Activated CD8-positive, alpha-beta memory T cell treated with anti-CD3 and anti-CD28 coated beads for 48 hours (primary cell): ENCODE data around the gene DIRAS3.
"Not testable (repeated sequence)": the region's sequence is repeated elsewhere in the genome, so short reads cannot be mapped to it uniquely, and the experiment has no call there.

ENCODE experiments used
- DNase-seq, 3 experiments: peaks; one replicate each; pipeline ENCODE4 v3.0.0-alpha.2; 2020; ENCODE audit warnings: low read depth in 2 of 3, low spot score in 2 of 3

DIRAS3 gene

DNA sequence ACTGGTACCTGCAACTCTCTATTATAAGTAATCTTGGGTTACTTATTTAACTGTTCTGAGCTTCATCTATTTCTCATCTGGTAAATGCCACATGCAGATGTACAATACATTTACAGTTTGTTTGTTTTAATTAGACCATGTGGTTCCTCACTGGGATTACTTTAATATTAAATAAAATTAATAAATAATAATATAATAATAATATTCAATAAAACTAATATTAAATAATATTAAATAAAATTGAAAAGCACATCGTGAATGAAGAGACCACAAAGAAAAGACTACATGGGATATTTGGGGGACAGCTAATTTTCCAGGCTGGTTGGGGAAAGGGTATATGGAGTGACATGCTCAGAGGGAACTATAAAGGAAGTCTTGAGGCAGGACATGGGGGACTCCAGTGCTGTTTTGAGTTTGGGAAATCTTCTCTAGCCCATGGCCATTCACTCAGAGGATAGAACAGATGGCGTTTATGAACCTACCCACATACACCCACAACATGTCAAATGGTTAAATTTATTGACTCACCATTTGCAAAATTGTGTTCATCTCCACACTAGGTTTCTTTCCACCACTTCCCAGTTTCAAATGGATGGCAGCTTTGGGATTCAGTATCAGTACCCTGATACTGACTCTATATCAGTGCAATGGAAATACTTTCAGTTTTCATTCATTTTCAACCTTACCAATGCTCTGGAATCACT lies 25.6 kb downstream of the DIRAS3 start:
- DNase-seq: no peak

DNA sequence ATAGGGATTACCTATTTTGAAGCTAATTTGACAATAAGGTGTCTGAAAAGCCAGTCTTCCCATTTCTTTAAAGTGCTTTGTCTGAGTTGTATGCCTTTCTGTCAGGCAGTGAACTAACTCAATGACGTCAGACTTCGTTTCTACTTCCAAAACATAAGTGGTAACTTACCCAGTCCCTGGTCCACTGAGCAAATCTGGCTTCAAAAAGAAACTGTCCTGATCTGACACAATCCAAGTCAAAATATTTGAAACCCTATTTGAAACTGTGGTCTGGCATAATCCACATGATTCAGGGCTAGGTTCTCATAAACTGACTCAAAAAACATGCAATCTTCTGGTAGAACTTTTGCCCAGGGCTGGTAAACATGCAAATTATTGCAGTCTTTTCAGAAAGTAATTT lies 34.0 kb downstream of the DIRAS3 start:
- DNase-seq: no peak

DNA sequence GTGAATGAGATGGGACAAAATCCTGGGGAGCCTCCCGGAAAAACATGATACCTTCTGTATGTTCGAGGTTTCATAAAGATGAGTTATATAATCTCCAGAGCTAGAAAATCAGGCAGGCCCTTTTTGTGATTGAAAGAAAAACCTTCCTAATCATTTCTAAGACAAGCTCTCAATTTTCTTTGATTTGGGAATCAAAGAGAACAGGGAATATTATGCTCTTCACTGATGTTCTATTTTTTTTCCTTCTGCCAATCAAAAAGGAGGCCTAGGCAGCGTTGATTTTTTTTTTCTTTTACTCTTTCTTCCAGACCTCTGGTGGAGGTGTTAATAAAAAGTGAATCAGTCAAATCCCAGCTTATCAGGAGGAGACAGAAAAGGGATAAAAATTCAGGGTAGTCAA lies 34.5 kb downstream of the DIRAS3 start:
- DNase-seq: no peak

DNA sequence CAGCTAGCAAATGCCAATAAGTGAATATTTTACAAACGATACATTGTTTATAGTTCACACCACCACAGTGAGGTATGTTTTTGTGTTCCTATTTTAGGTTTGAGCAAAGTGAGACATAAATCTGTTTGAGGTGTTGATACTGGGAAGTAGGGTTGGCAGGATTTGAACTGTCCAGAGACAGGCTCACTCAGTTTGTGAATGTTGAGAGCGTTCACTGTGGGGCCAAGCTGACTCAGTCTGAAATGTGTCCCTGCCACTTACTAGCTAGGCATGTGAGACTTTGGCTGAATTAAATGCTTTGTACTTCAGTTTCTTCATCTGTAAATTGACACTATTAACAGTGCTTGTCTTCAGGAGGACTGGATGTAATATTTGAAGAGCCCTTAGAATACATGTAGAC lies 35.1 kb downstream of the DIRAS3 start:
- no peak for DNase-seq

DNA sequence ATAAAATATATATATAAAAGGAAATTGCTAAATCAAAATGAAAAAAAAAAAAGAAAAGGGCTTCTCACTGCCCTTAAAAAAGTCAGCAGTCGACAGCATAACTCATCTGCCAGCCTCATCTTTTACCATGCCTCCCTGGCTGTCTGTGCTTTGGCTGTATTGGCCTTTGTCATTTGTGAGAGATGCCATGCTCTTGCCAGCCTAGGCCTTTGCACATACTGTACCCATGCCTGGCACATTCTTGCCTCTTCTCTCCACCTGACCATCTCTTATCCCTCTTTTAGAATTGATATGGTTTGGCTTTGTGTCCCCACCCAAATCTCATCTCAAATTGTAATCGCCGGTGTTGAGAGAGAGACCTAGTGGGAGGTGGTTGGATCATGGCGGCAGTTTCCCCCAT lies 37.1 kb downstream of the DIRAS3 start:
- no peak for DNase-seq

DNA sequence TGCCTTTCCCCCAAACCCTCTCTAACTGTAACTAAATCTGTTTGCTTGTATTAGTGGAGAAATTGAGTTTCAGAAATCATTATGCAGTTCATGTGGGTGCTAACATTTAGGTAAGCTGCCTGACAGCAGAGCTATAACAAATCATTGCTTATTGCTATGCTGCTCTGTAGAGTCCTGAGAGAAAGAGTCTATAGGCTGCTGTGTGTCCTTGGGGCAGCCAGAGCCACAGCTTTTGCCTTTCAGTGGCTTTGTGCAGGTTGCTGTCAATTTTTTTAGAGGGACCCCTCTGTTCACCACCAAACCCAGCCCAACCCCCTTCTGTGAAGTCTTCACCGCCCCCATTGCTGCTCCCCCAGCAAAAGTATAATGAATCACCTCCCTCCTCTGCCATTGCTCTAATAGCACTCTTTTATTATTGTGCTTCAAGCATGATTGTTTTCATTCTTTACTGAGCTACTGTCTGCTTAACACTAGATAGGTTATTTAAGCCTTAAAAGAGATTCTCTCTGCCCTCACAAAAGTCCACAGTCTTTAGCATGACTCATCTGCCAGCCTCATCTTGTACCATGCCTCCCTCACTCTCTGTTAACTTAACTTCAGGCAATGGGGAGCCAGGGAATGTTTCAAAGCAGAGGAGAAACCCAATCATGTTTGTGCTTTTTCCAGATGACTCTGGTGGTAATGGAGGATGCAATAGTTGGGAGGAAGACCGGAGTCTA lies 38.6 kb downstream of the DIRAS3 start:
- no peak for DNase-seq

DNA sequence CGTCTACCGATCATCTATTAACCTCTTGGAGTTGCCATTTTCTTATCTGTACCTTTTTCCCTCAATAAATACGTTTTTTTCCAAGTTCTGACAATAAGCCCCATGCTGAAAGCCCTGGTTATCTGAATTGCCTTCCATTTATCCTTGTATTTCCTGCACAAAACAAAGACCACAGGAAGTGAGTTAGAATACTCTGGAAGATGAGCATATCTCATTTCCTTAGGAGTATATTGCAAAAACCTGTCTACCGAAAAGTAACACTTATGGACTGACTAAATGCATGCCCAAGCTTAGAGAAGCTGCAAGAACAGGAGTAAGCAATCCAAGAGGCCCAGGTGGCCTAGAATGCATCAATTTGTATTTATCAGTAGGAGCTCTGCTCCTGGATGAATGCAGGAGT lies 39.9 kb downstream of the DIRAS3 start:
- no peak for DNase-seq

DNA sequence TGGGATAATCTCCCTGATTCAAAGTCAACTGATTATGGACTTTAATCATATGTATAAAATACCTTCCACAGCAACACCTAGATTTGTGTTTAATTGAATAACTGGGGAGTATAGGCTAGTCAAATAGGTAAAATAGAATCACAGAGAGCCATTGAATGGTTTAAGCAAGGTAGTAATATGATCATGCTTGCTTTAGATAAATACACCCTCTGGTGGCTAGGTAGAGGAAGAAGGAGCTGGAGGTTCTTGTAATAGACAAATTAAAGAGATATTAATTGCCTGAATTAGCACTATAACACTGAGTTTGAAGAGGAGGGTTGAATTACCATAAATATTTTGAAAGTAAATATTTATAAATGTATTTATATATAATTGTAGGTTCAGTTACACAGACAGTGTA lies 40.3 kb downstream of the DIRAS3 start:
- DNase-seq: no peak

DNA sequence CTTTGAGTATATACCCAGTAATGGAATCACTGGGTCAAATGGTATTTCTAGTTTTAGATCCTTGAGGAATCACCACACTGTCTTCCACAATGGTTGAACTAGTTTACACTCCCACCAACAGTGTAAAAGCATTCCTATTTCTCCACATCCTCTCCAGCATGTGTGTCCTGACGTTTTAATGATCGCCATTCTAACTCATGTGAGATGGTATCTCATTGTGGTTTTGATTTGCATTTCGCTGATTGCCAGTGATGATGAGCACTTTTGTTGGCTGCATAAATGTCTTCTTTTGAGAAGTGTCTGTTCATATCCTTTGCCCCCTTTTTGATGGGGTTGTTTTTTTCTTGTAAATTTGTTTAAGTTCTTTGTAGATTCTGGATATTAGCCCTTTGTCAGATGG lies 46.8 kb downstream of the DIRAS3 start:
- DNase-seq: not testable (repeated sequence)

DNA sequence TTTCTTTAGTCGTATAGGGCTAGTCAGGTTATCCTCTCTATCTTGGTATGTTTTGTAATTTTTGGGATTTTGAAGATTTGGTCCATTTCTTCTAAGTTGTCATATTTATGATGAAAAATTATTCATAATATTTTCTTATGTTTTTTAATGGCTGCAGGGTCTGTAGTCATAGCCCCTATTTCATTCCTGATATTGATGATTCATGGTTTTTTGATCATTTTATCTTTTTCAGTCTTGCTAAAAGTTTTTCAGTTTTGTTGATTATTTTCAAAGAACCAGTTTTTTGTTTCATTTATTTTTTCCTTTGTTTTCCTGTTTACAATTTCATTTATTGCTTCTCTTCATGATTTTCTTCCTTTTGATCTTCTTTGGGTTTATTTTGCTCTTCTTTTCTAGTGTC lies 50.2 kb downstream of the DIRAS3 start:
- DNase-seq: no peak

DNA sequence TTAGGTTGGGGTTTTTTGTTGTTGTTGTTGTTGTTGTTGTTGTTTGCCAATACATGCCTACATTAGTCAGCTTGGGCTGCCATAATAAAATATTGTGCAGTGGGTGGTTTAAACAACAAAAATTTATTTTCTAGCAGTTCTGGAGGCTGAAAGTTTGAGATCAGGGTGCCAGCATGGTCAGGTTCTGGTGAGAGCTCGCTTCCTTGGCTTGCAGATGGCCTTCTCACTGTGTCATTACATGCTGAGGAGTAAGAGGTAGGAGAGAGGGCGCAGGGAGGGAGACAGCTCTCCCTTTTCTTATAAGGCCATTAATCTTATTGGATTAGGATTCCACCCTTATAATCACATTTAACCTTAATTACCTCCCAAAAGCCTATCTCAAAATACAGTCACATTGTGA lies 52.7 kb downstream of the DIRAS3 start:
- DNase-seq: no peak
